ENCODE results near the gene INTS3.
"Not testable (repeated sequence)": the region's sequence is repeated elsewhere in the genome, so short reads cannot be mapped to it uniquely, and the experiment has no call there.

INTS3 gene

DNA sequence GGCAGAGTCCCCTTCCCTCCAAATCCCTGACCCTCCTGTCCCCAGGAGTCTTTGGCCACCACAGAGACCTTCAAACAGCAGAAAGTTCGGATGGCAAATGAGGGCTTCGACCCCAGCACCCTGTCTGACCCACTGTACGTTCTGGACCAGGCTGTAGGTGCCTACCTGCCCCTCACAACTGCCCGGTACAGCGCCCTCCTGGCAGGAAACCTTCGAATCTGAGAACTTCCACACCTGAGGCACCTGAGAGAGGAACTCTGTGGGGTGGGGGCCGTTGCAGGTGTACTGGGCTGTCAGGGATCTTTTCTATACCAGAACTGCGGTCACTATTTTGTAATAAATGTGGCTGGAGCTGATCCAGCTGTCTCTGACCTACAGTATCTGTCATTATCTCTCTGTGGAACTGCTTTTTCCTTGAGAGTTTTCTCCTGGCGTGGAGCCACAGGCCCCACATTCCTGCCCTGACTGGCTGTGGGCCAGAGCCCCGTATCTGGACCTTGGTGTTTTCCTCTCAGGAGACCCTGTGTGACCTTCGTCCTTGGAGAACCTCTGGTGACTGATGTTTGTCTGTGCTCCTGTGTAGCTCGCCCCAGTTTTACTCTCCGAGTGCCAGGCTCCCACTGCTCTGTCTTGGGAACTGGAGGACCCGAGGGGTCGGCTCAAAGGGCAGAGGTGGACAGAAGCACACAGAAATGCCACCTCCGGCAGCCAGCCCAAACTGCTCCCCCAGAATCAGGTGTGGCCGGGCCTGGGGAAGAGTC, 52.1 kb downstream of the INTS3 start:
- no peak for DNase-seq

DNA sequence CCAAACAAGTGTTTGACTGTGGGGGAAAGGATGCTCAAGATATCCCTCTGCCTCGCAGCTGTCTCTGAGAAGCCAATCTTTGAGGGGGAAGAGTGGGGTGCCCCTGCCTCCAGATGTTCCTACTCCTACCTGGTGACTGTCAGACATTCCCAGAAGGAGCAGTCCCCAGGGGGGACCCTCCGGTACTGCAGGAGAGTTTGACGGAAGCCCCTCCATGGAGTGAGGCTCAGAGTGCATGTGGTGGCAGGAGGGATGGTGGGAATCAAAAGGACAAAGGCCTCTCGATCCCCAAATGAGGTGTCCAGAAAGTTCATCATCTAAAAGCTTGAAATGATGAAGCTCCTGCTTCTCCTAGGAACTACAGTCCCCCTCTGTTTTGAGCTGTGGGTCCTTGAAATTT, 52.7 kb downstream of the INTS3 start:
- no peak for DNase-seq

DNA sequence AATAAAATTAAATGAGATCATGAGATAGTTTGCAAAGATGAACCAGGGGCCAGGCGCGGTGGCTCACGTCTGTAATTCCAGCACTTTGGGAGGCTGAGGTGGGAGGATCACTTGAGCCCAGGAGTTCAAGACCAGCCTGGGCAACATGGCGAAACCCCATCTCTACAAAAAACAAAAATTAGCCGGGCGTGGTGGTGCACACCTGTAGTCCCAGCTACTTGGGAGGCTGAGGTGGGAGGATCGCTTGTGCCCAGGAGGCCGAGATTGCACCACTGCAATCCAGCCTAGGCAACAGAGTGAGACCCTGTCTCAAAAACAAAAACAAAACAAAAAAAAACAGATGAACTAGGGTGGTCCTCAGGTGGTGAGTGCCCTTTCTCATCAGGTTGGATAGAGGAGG, 54.8 kb downstream of the INTS3 start:
- not testable (repeated sequence) for DNase-seq

DNA sequence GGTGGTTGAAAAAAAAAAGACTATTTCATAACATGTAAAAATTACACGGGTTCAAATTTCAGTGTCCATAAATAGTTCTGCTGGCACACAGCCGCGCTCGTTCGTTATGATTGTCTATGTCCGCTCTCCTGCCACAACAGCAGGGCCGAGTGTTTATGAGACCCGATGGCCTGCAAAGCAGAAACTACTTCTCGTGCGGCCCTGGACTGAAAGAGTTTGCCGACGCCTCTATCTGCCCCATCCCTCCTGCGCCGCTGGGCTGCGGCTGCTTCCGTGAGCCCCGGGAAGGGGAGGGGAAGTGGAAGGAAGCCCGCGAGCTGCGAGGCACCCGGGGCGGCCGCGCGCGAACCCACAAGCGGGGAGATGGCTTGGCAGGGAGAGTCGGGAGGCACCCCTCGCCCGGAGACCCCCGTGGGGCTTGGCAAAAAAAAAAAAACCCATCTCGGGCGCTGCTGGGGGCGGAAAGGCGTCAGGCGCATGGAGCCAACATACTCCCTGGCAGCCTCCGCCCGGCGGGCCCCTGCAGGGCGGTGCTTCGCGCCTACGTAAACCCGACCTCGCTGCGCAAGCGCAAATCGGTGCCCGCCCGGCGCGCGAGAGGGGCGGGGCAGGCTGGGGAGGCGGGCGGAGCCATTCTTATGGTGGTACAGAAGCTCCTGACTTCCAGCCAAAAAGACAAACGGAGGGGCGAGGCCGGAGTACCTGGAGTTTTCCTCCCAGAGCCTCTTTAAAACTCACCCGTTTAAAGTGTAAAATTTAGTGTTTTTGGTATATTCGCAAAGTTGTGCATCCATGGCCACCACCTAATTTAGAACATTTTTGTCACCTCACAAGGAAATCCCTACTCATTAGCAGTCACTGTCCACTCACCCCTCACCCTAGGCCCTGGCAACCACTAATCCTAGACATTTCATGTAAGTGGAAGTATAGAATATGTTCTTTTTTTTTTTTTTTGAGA, 55.7 kb downstream of the INTS3 start:
- DNase-seq, result peak; percentile 90

DNA sequence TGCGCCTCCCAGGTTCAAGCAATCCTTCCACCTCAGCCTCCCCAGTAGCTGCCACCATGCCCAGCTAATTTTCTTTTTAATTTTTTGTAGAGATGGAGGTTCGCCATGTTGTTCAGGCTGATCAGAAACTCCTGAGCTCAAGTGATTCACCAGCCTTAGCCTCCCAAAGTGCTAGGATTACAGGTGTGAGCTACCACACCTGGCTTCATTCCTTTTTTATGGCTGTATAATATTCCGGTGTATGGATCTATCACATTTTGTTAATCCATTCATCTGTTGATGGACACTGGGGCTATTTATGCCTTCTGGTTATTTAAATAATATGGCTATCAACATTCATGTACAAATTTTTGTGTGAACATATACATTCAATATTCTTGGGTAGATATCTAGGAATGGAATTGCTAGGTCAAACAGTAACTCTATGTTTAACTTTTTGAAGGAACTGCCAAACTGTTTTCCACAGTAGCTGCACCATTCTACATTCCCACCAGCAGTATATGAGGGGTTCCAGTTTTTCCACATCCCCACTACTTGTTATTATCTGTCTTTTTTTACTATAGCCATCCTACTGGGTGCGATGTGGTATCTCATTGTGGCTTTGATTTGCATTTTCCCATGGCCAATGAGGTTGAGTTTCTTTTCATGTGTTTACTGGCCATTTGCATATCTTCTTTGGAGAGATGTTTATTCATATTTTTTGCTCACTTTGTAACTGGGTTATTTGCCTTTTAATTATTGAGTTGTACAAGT, 58.4 kb downstream of the INTS3 start:
- no peak for DNase-seq

DNA sequence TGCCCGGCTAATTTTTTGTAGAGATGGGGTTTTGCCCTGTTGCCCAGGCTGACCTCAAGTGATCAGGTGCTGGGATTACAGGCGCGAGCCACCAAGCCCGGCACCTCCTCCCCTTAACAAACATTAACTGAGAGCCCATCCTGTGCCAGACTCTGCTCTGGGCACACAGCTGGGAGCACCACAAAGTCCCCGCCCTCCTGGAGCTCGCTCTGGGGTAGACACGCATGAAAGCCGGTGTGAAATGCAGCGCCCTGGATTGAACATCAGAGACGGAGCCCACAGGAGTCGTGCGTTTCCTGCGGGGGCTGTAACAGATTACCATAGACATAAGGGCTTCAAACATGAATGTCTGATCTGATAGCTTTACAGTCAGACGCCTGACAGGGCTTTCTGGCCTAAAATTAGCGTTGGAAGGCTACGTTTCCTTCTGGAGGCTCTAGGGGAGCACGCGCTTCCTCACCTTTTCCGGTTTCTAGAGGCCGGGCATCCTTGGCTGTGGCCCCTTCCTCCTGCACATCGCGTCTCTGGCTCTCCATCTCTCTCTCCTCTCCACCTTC, 61.7 kb downstream of the INTS3 start:
- DNase-seq, result peak; percentile 79

DNA sequence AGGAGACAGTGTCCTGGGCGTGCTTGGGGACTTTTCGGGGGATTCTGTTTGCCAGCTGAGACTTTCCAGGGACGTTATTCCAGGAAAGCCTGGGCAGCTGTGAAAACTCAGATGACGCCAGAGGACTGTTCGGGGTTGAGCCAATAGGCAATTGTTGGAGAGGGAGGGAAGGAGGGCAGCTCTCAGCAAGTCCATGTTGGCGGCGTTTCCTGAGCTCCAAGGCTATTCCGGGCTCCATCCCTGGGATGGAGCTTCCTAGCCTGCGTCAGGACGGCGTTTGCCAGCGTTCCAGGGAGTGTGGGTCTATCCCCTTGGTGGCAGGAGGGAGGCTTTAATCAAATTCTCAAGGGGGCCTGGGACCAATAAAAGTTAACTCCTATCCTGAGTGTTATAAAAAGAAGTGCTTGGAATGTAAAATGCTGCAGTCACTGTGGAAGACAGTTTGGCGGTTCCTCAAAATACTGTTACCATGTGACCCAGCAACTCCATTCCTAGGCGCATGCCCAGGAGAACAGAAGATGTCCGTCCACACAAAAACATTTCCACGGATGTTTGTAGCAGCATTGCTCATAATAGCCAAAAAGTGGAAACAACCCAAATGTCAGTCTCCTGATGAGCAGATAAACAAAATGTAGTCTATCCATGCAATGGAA, 62.6 kb downstream of the INTS3 start:
- peak; percentile 76 for DNase-seq

DNA sequence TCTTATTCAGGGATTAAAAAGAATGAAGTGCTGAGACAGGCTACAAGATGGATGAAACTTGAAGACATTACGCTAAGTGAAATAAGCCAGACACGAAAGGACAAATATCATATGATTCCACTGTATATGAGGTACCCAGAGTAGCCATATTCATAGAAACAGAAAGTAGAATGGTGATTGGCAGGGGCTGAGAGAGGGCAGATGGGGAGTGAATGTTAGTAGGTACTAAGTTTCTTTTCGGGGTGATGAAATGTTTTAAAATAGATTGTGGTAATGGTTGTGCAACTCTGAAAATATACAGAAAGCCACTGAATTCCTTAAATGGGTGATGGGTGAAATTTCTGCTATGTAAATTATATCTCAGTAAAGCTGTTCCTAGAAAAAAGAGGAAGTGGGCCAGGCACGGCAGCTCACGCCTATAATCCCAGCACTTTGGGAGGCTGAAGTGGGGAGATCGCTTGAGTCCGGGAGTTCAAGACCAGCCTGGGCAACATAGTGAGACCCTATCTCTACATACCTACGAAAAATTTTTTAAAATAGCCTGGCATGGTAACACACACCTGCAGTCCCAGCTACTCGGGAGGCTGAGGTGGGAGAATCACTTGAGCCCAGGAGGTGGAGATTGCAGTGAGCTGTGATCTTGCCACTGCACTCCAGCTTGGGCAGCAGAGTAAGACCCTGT, 63.3 kb downstream of the INTS3 start:
- no peak for DNase-seq

DNA sequence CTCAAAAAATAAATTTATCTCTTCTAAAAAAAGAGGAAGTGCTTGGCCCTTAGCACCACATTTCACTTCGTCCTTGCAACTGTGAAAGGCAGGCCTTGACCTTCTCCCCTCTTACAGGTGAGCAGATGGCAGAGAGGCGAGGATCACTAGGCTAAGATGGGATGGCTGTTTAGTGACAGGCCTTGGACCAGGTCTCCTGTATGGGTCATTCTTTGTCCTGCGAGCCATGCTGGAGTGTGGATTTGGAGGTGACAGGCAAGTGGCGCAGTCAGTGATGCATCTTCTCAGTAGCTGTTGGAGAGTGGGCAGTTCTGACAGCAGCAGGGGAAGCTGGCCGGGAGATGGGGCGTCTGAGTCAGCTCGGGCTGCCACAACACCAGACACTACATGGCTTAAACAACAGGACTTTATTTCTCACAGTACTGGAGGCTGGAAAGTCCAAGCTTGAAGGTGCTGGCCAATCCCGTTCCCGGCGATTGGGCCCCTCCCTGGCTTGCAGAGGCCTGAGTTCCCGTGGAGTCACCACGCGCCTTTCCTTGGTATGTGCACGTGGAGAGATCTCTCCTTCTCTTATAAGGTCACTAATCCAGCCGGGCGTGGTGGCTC, 63.9 kb downstream of the INTS3 start:
- no peak for DNase-seq

DNA sequence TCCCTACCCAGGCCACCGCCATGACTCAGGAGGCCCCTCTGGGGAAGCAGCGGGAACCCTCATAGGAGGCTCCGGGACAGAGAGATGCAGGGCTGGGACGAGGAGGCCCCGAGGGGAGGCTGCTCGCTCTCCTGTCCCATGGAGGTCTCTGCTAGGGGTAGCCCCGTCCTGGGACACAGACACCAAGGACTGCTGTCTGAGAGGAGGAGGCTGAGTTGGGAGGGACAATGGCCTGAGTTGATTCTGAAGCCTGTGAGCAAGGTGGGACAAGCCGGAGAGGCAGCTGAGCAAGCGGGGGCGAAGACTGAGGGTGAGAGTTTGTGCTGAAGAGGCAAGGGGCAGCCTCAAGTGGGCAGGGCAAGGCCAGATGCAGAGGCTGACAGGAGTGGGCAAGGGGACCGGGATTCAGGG, 64.8 kb downstream of the INTS3 start:
- DNase-seq, result no peak

DNA sequence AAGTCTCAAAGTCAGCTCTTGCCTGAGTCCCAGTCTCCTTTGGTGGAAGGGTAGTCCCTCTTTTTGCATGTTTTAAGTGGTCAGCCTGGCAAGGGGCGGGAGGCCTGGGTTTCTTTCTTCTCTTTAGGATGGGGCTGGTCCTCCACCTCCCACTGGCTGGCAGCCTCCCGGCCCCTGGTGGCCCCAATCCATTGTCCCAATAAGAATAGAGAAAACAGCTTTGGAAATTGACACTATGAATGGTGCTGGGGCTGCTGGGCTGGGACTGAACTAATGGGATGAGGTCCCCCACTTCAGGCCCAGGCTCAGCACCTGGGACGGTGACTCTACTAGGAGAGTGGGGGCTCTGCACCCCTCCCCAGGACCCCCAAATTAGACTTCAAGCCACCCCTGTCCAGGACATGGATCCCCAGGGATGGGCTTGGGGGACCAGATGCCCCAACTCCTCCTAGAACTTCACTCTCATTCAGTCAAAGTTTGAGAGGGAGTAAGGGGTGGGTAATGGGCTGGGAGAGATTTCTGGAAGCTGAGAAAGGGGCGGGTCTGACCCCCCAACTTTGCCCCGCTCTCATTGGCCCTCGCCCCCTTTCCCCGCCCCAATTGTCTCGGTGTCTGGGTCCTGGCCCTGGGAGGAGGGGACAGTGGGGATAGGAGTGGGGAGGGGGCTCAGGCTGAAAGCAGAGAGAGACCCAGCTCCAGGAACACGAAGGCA, 65.6 kb downstream of the INTS3 start:
- no peak for DNase-seq

DNA sequence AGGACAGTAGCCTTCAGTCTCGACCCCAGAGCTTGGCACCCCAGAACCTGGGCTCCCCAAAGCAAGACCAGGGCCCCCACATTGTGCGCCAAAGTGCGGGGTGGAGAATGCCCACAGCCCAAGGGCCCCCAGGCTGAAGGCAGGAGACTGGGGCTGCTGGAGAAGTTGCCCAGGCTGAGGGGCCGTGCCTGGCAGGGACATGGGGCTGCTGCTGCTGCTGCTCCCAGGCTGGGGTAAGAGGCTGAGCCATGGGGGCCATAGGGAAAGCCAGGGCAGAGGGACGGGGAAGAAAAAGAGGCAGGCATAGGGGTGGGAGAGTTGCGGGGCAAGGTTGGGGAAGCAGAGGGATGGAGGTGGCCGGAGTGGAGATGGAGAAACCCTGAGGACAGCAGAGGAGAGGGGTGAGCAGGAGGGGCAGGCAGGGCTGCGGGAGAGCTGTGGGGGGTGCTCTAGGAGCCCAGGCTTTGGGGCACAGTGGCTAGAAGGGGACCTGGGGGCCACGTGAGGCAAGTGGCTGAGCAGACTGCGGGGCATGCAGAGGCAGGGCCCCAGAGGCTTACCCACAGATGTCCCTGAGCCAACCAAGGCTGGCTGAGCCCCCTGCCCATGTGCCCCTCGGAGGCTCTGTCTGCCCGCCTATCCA, 66.2 kb downstream of the INTS3 start:
- no peak for DNase-seq

DNA sequence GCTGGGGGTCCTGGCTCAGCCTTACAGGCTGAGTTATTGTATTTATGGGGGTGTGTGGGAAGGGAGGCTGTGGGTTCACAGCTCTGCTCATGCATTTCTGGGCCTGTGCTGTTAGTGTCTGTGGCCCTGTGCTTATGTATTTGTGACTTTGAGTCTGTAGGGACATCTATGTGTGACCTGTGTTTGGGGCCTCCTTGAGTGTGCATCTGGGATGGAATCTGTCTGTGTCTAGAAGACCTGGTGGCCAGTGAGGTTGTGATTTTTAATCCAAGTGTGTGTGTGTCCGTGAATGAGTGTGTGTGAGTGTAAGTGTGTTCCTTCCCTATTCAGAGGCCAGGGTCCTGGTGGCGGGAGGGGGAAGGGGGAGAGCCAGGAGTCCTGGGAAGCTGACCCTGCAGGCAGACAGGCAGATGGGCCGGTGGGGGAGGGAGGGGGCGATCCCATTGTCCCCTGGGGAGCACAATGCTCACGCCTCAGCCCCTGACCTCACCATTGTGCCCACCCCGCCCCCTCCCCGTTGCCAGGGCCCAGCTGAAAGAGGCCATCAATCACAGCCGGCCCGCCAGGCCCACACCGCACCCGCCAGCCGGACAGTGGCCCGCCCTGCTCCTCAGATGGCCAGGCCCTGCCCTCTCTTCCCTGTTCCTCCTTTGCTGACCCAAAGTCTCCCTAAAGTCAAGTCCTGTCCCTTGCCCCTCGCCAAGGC, 66.9 kb downstream of the INTS3 start:
- DNase-seq, result no peak

DNA sequence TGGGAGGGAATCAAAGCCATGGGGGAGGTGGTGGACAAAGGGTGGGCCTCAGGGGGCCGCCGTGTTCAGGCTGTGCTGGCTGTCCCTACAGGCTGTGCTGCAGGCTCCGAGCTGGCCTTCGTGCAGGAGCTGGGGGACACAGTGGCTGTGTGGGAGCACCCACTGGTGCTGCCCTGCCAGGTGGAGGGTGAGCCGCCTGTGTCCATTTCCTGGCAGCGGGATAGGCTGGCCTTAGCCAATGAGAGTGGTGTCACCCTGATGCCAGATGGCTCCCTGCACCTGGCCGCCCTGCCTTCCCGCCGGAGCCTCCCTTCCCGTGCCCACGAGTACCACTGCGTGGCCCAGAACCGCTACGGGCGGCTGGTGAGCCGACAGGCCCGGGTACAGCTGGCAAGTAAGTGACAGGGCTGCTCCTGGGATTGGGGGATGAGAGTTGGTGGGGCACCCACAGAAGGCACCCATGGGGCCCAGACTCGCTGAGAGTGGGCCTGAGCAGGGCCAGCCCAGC, 67.5 kb downstream of the INTS3 start:
- DNase-seq, result no peak

DNA sequence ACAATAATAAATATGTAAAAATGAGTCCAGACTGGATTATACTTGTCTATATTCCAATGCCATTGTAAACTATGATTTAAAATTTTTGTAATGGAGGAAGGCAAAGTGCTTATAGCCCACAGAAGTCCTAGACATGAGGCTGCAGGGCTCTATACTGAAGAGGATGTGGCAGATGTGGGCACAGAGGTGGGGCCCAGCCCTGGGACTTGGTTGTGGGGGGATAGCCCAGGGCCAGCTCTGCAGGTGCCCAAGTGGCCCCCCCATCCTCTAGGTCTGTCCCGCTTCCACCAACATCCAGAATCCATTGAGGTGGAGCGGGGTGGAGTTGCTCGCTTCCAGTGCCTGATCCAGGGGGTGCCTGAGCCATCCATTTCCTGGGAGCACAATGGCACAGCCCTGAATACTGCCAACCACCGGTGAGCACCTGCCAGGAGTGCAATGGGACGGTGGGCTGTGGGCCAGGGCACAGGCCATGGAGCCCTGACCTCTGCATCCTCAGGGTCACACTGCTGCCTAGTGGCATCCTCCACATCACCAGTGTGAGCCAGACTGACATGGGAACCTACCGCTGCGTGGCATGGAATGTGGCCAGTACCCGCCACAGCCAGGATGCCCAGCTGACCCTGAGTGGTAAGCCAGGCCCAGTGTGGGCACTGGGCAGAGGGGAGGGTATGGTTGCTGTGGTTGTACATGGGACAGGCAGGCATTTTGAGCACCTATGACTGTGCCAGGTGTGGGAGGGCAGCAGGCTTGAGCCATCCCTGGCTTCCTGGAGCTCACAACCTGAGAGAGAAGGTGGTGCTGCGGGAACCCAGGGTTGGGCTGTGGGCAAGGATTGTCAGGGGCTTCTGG, 68.3 kb downstream of the INTS3 start:
- DNase-seq, result no peak

DNA sequence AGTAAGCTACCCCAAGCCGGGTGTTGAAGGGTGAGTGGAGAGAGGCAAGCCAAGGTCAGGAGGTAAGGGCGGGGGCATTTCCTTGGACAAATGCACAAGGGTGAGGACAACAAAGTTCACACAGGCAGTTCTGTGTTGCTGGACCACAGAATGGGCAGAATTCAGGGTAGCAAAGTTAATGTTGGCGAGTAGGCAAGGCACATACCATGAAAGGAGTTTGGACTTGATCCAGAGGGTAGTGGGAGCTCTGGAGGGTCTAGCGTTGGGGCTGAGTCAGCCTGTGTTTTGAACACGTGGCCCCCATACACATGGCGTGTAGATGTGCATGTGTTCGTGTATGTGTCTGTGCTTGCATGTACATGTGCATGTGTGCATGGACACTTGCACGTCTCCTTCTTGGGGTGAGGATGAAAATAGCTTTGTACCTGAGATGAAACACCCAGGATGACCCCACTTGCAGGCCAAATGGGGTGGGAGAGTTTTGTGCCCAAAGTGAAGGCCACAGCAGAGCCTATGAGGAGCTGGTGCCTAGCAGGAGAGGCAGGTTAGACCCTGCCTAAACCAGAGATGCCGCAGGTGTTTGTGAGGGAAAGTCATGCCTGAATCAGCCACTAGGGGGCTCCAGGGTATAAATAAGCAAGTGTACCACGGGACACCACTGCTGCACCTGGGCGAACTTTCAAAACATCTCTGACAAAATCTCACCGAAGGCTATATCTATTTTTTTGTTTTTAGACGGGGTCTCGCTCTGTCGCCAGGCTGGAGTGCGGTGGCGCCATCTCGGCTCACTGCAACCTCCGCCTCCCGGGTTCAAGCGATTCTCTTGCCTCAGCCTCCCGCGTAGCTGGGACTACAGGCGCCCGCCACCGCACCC, 69.2 kb downstream of the INTS3 start:
- DNase-seq, result peak; percentile 41

DNA sequence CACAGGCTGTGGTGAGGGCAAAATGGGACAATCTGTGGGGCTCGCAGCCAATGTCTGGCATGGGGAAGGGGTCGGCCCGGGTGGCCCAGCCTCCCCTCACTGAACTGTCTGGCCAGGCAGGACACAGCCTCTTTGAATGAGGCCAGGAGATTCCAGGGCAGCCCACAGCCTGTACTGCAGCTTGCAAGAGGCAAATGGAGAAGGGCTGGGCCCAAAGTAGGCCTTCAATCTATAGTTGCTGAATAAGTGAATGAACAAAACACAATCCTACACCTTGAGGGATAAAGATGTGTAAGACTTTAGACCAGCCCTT, 70.6 kb downstream of the INTS3 start:
- no peak for DNase-seq
